ENCODE data around the gene GPR153. TPM values are rescaled to one million over a fixed set of nuclear protein-coding genes. Genes with fewer than 3 reads are reported as not detected.

Gene GPR153
- total and polyA plus RNA-seq, 2 of the 8 experiments (the other 6 are each of a cell fraction or from before 2014, with no cell fraction given) = 5.7 to 8.1 TPM

- TF ChIP-seq RAD21 (IDR thresholded peaks at IDR 0.05 in 1 of 2, conservative IDR thresholded peaks at IDR 0.05 in 1 of 2; ENCODE audit: low read depth in 2 of 2, low read length in 2 of 2) (no peak), CHD2 (IDR thresholded peaks at IDR 0.05; ENCODE audit: low read length) (no peak), RFX5 (IDR thresholded peaks at IDR 0.05; ENCODE audit: borderline replicate concordance, low read depth, low read length) (no peak)
These were observed 49.2 kb downstream of the GPR153 start (continued) for GRCh38 chr1:6211731-6212130.

All from H1 (cell line).